ENCODE results near the gene LRP2. TPM values are rescaled to one million over a fixed set of nuclear protein-coding genes. Genes with fewer than 3 reads are reported as not detected.

Gene LRP2
- polyA plus RNA-seq, 1 of the 3 experiments (the other 2 are of a cell fraction) = not detected

DNA sequence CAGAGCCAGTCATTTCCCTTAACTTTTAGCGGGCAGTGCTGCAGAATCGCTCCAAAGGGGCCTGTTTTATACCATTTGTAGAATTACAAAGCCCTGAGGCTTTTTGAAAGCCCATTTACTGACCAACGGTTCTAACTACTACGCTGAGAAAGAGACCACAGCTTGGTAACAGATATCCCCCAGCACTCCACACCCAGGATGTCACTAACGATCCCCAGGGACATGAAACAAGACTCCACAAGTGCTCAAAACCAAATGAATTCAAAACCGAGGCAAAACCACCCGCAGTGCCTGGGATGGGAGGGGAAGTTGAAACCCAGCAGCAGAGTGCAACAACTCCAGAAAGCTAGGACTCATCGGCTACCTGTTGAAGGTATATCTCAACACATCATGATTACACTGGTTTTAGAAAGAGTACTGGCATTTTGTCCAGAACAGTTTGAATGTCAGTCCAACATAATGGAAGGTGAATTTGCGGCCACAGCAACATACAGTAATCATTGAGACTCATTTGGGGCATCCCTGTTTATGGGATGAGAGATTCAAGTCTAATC lies 33.6 kb upstream of the LRP2 start:
- H3K79me2 ChIP-seq (ENCODE audit: insufficient read depth) = no peaks in the 10 kb centered on the region
- H3K27me3 ChIP-seq (ENCODE audit: insufficient read depth) = no peaks in the 10 kb centered on the region; the same call in 1 of the 2 replicates
- no peaks in the 10 kb centered on the region for H3K9me3 ChIP-seq
- H3F3A ChIP-seq (replicated peaks; ENCODE audit: insufficient read depth) = no peaks in the 10 kb centered on the region
- no peak overlapping the region for H3K27ac ChIP-seq (ENCODE audit: low read depth in 2 of 2, low read length in 1 of 2)
- H3K4me1 ChIP-seq (ENCODE audit: control insufficient read depth in 1 of 2, insufficient read depth in 2 of 2, low read depth in 1 of 2, low read length in 1 of 2) = peaks cover 0 to 4% of the 10 kb centered on the region in 2 experiments; a peak in 2 of 4 replicates
- no peaks in the 10 kb centered on the region for H3K36me3 ChIP-seq (replicated peaks in 1 of 2; ENCODE audit: control insufficient read depth in 1 of 2, insufficient read depth in 2 of 2, low read length in 1 of 2)
- H3K4me3 ChIP-seq (ENCODE audit: low read depth in 2 of 2, low read length in 1 of 2) = no peak overlapping the region
- no peak overlapping the region for H2AFZ ChIP-seq (ENCODE audit: low read depth)
- no peak for TF ChIP-seq SIN3A (IDR thresholded peaks at IDR 0.05; ENCODE audit: borderline replicate concordance, low read depth, low read length)
- TF ChIP-seq NFIC (IDR thresholded peaks at IDR 0.05; ENCODE audit: borderline replicate concordance) = no peak
- no peak for TF ChIP-seq FOSL2 (IDR thresholded peaks at IDR 0.05; ENCODE audit: borderline replicate concordance, low read depth)
- 28% methylated on average over 9 of the region's 9 CpGs for WGBS (ENCODE audit: low lambda C conversion rate)
- DNase-seq = no peak
- no peaks in the 10 kb centered on the region for H4K20me1 ChIP-seq (ENCODE audit: insufficient read depth)
- H3K4me2 ChIP-seq = no peak overlapping the region
- H3K9me2 ChIP-seq = no peaks in the 10 kb centered on the region
- no peak overlapping the region for H3K9ac ChIP-seq
- POLR2A ChIA-PET = no interaction called here
- CTCF ChIA-PET = interaction anchor here (1.0 to 2.4 kb wide), 4 partner anchors 8 to 286 kb away, joined by 3 to 18 read pairs (median 6); no protein-coding TSS in a partner anchor

DNA sequence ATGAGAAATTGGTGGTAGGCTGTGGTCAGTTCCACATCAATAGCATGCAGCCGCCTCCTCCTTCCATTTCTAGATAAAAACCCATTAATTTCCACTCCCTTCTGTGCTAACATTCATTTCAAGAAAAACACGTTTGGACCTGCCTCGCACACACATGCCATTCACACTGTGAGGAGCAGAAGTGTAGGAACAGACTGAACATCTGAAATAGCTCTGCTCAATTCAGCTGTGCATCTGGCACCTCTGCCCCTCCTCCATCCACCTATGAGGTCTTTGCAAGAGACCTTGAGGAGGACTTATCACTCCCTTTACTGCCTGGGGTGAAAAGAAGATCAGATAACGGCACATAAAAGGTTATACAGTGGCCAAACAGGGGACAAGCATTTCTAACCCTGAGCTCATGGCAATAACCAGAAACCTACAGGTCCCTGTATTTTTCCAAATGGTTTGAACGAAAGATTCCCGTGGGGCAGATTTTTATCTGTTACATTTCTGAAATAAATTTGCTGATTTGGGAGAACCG lies 30.8 kb upstream of the LRP2 start:
- Histone ChIP-seq H3K27me3 (ENCODE audit: insufficient read depth) (no peaks in the 10 kb centered on the region; the same call in 1 of the 2 replicates), H3K4me2 (no peak overlapping the region), H3K36me3 (replicated peaks in 1 of 2; ENCODE audit: control insufficient read depth in 1 of 2, insufficient read depth in 2 of 2, low read length in 1 of 2) (no peaks in the 10 kb centered on the region), H2AFZ (ENCODE audit: low read depth) (no peak overlapping the region), H3K79me2 (ENCODE audit: insufficient read depth) (no peaks in the 10 kb centered on the region), H3K4me3 (ENCODE audit: low read depth in 2 of 2, low read length in 1 of 2) (no peak overlapping the region), H3K9me3 (no peaks in the 10 kb centered on the region), H3K27ac (ENCODE audit: low read depth in 2 of 2, low read length in 1 of 2) (no peak overlapping the region), H3K4me1 (ENCODE audit: control insufficient read depth in 1 of 2, insufficient read depth in 2 of 2, low read depth in 1 of 2, low read length in 1 of 2) (peaks cover 0 to 4% of the 10 kb centered on the region in 2 experiments; a peak in 2 of 4 replicates), H3K9ac (no peak overlapping the region), H3K9me2 (no peaks in the 10 kb centered on the region), H4K20me1 (ENCODE audit: insufficient read depth) (no peaks in the 10 kb centered on the region), H3F3A (replicated peaks; ENCODE audit: insufficient read depth) (no peaks in the 10 kb centered on the region)
- TF ChIP-seq GATA2 (CRISPR knock-in tag; IDR thresholded peaks at IDR 0.05) (peak; percentile 50; the same call in 1 of the 2 replicates), NRF1 (IDR thresholded peaks at IDR 0.05; ENCODE audit: low read depth, low read length) (no peak)
- ChIA-PET CTCF (interaction anchor here (0.7 to 1.2 kb wide), 2 partner anchors 28 to 283 kb away, joined by 3 read pairs; no protein-coding TSS in a partner anchor), POLR2A (no interaction called here)
- 15% methylated on average over 7 of the region's 7 CpGs for WGBS (ENCODE audit: low lambda C conversion rate)
- peak; percentile 14 for DNase-seq

DNA sequence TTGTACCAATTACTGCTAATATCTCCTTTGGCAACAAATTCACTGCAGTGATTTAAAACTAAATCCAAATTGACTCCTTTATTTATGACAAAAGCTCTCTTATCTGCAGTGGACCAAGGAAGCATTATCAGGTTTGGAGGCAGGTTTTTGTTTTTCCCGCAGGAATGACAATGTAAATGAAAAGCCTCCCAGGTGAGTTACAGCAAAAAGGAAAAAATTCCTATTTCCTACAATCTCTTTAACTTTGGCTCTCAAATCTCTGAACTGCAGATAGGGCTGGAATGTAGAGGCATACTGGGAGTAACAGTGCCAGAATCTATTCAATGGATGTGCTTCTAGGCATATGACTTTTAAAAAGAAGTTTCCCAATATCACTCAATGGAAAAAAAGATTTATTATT lies 28.9 kb upstream of the LRP2 start:
- TF ChIP-seq JUND (IDR thresholded peaks at IDR 0.05) (no peak), NFIC (IDR thresholded peaks at IDR 0.05; ENCODE audit: borderline replicate concordance) (no peak), NRF1 (IDR thresholded peaks at IDR 0.05; ENCODE audit: low read depth, low read length) (no peak), EP300 (IDR thresholded peaks at IDR 0.05; ENCODE audit: borderline replicate concordance in 1 of 2, low read depth in 1 of 2, low read length in 1 of 2) (no peak), YY1 (IDR thresholded peaks at IDR 0.05; ENCODE audit: low read depth) (no peak), GABPA (IDR thresholded peaks at IDR 0.05; ENCODE audit: low read depth) (no peak), FOXJ3 (CRISPR knock-in tag; IDR thresholded peaks at IDR 0.05) (no peak), RAD21 (IDR thresholded peaks at IDR 0.05; ENCODE audit: low read length) (no peak)
- TF ChIP-seq, protein P1, sequence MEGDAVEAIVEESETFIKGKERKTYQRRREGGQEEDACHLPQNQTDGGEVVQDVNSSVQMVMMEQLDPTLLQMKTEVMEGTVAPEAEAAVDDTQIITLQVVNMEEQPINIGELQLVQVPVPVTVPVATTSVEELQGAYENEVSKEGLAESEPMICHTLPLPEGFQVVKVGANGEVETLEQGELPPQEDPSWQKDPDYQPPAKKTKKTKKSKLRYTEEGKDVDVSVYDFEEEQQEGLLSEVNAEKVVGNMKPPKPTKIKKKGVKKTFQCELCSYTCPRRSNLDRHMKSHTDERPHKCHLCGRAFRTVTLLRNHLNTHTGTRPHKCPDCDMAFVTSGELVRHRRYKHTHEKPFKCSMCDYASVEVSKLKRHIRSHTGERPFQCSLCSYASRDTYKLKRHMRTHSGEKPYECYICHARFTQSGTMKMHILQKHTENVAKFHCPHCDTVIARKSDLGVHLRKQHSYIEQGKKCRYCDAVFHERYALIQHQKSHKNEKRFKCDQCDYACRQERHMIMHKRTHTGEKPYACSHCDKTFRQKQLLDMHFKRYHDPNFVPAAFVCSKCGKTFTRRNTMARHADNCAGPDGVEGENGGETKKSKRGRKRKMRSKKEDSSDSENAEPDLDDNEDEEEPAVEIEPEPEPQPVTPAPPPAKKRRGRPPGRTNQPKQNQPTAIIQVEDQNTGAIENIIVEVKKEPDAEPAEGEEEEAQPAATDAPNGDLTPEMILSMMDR (IDR thresholded peaks at IDR 0.05) = no peak
- TF ChIP-seq, protein P2, sequence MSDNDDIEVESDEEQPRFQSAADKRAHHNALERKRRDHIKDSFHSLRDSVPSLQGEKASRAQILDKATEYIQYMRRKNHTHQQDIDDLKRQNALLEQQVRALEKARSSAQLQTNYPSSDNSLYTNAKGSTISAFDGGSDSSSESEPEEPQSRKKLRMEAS (IDR thresholded peaks at IDR 0.05; ENCODE audit: low read depth) = no peak
- no peaks in the 10 kb centered on the region for H3K36me3 ChIP-seq (replicated peaks in 1 of 2; ENCODE audit: control insufficient read depth in 1 of 2, insufficient read depth in 2 of 2, low read length in 1 of 2)
- no peaks in the 10 kb centered on the region for H3K79me2 ChIP-seq (ENCODE audit: insufficient read depth)
- no peaks in the 10 kb centered on the region for H3K9me3 ChIP-seq
- DNase-seq = no peak
- H3F3A ChIP-seq (replicated peaks; ENCODE audit: insufficient read depth) = no peaks in the 10 kb centered on the region
- no peaks in the 10 kb centered on the region; the same call in 1 of the 2 replicates for H3K27me3 ChIP-seq (ENCODE audit: insufficient read depth)
- no peak overlapping the region for H3K9ac ChIP-seq
- WGBS (ENCODE audit: low lambda C conversion rate) = 61% methylated on average over 1 of the region's 1 CpG
- H4K20me1 ChIP-seq (ENCODE audit: insufficient read depth) = no peaks in the 10 kb centered on the region
- no peak overlapping the region for H3K4me2 ChIP-seq
- ChIA-PET CTCF (no interaction called here), POLR2A (no interaction called here)
- no peak overlapping the region for H3K4me3 ChIP-seq (ENCODE audit: low read depth in 2 of 2, low read length in 1 of 2)
- no peak overlapping the region for H3K27ac ChIP-seq (ENCODE audit: low read depth in 2 of 2, low read length in 1 of 2)
- H2AFZ ChIP-seq (ENCODE audit: low read depth) = no peak overlapping the region
- no peaks in the 10 kb centered on the region for H3K9me2 ChIP-seq
- H3K4me1 ChIP-seq (ENCODE audit: control insufficient read depth in 1 of 2, insufficient read depth in 2 of 2, low read depth in 1 of 2, low read length in 1 of 2) = peaks cover 0 to 4% of the 10 kb centered on the region in 2 experiments; a peak in 2 of 4 replicates
